Testis (tissue), 3 donors: Measurements from ENCODE around the gene NR6A1. TPM values are rescaled to one million over a fixed set of nuclear protein-coding genes. Genes with fewer than 3 reads are reported as not detected.
A peak's percentile ranks its signal among the peaks of the same experiment; 100 is the strongest.

Source experiments
- DNase-seq: peaks from one replicate; pipeline ENCODE4 v3.0.0-alpha.2; 2019
- H3K27ac ChIP-seq, 2 donors: fragments of 200-600 bp; sonication (generic); one replicate each; pipeline ENCODE4 v1.5.1; 2019
- H3K27me3 ChIP-seq: fragments of 200-600 bp; sonication (generic); one replicate; pipeline ENCODE4 v1.5.1; 2019
- H3K36me3 ChIP-seq: fragments of 200-600 bp; sonication (generic); one replicate; pipeline ENCODE4 v1.5.1; 2017; ENCODE audit warnings: low read depth; ENCODE audit errors: missing control alignments
- H3K4me1 ChIP-seq: fragments of 200-600 bp; sonication (generic); one replicate; pipeline ENCODE4 v1.5.1; 2019
- H3K4me3 ChIP-seq, 2 donors: fragments of 200-600 bp; sonication (generic); one replicate each; pipeline ENCODE4 v1.5.1; 2017 to 2019
- H3K9me3 ChIP-seq: fragments of 200-600 bp; sonication (generic); one replicate; pipeline ENCODE4 v1.5.1; 2017
- CTCF ChIP-seq, 3 experiments: fragments of 450-650 bp in 2 of 3; fragments of 200-600 bp in 1 of 3; sonication (generic) in 1 of 3; IDR thresholded peaks; one replicate each; pipeline ENCODE4 v1.5.1; 2016 to 2019; ENCODE audit warnings: antibody characterized with exemption in 3 of 3, mild to moderate bottlenecking in 2 of 3, moderate library complexity in 1 of 3
- POLR2A ChIP-seq: fragments of 450-650 bp; IDR thresholded peaks from one replicate; pipeline ENCODE4 v1.6.1; 2017; ENCODE audit warnings: antibody characterized with exemption, mild to moderate bottlenecking, moderate library complexity
- WGBS, 2 donors: methylation state at CpG; one replicate each; pipeline ENCODE4 v1.1.5; 2018; 5-methylcytosine and 5-hydroxymethylcytosine counted together
- intact Hi-C: fragments of 100-400 bp; cut with DNase I; formaldehyde crosslinking; loops from one replicate; pipeline ENCODE4 v1.15.1; 2023; ENCODE audit warnings: low total_unique reads
- polyA plus RNA-seq: library from polyadenylated mRNA; stranded (reverse); fragments of 350-450 nt; fragmentation: Illumina TruSeq; extraction: RNeasy Lipid Tissue Mini Kit (QIAGEN cat#74804); gene quantifications from one replicate; pipeline ENCODE4 v1.2.3, GENCODE V29; 2014; ENCODE audit warnings: low read depth, low replicate concordance; ENCODE audit not compliant: insufficient read depth
- total RNA-seq, 2 donors: library from RNA; depleted of rRNA; stranded (reverse); fragments of >200 nt; gene quantifications; one replicate each; pipeline ENCODE4 v1.2.3, GENCODE V29; 2016

Gene NR6A1
- total and polyA plus RNA-seq, 3 donors from 2014 or later, result 54.6 to 100 (median 92.1) TPM

DNA sequence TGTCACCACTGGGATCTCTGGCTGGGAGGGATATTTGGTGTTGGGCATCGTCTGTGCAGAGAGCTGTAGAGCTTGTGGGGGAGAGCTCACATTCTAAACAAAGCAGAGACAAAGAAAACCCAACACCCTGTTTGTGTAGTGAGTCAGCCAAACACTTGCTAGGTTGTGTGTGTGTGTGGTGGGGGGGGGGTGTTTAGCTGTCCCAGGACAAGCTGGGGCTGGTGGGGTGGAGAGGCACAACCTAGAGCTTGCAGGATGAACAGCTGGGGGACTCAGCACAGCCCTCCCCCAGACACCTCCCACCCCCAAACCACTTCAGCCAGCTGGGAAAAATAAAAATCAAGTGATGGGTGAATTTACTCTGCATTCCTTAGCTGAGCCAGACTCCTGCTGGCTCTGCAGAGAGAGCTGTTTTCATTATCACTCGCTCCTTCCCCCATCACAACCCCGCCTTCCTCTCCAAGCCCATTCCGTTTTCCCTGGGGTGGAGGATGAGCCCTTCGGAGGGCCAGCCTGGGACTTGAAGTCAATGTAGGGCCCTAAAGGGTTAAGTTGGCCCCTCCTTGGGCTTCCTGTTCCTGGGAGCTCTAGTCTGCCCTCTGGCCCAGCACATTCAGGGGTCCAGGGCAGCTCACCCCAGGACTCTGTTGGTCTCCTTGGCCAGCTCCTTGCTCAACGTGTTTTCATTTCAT is 8.4 kb upstream of the NR6A1 start:
- H3K4me3 ChIP-seq, result no peak overlapping the region

GRCh38 chr9:124778575-124779367 is 7.7 kb upstream of the NR6A1 start:
- no peaks in the 10 kb centered on the region for H3K27me3 ChIP-seq
- intact Hi-C loops, result loop anchor here (10.0 kb wide), 1 partner anchor 366 kb away; the partner anchor contains the start of gene SCAI
- no peak for DNase-seq
- peaks cover 5% of the 10 kb centered on the region for H3K4me1 ChIP-seq
- no peaks in the 10 kb centered on the region for H3K9me3 ChIP-seq
- H3K4me3 ChIP-seq, result no peak overlapping the region
- TF ChIP-seq POLR2A, result no peak
- H3K36me3 ChIP-seq, result no peaks in the 10 kb centered on the region
- 69 to 76% methylated on average over 11 of the region's 11 CpGs for WGBS, 2 donors
- H3K27ac ChIP-seq, result no peak overlapping the region

More for the DNA sequence above, 8.4 kb upstream of the NR6A1 start:
- no peak for DNase-seq
- no peaks in the 10 kb centered on the region for H3K36me3 ChIP-seq
- H3K9me3 ChIP-seq, result no peaks in the 10 kb centered on the region
- H3K27ac ChIP-seq, result peak overlapping the region in 1 of 2 donors; percentile 4
- H3K4me1 ChIP-seq, result peaks cover 5% of the 10 kb centered on the region
- 39% methylated on average over 6 of the region's 6 CpGs for WGBS, 2 donors
- intact Hi-C loops, result loop anchor here (10.0 kb wide), 1 partner anchor 365 kb away; the partner anchor contains the start of gene SCAI
- TF ChIP-seq CTCF (IDR thresholded peaks at IDR 0.05) (no peak), POLR2A (no peak)
- H3K27me3 ChIP-seq, result no peaks in the 10 kb centered on the region

DNA sequence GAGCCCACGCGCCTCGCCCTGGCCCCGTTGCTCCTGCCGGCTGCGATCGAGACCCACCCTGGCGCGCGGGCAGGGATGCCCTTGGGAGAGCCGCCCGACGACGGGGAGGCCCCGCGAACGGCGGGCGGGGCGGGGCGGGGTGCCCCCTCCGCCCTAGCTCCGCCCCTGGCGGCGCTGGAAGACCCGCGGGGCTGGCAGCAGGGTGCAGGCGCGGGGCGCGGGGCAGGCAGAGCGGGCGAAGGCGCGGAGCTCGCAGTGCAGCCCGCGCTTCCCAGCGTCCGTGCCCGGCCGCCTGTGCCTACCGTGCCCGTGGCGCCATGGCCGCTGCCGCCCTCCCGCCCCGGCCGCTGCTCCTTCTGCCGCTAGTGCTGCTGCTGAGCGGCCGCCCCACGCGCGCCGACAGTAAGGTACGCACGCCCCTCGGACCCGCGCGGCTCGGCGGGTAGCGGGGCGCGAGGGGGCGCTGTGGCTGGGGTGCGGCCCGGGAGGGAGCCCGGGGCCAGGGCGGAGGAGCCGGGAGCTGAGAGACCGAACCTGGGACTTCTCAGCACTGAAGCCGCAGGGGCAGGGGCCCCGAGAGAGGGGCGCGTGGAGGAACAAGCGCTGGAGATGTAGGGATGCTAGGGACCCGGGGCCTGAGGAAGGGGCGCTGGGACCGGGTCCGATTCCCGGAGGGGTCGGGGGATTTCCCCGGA is 6.0 kb upstream of the NR6A1 start, which contains the start of gene OLFML2A:
Gene OLFML2A, plus strand, starts transcription at position 180 of the 695 bp plus-strand sequence. Its CDS starts 138 bp downstream, at position 318.
- no peak within 1 kb of the TSS for H3K27ac ChIP-seq
- H3K9me3 ChIP-seq, result no peaks in the 10 kb centered on the region
- WGBS, 2 donors, result 0 to 5% methylated on average over 3 to 73 of the region's 87 CpGs
- DNase-seq, result peak; percentile 30
- H3K27me3 ChIP-seq, result no peaks in the 10 kb centered on the region
- H3K4me3 ChIP-seq, result peak within 1 kb of the TSS; percentile 53 to 54
- H3K4me1 ChIP-seq, result peaks cover 5% of the 10 kb centered on the region
- intact Hi-C loops, result loop anchor here (10.0 kb wide), 1 partner anchor 368 kb away; the partner anchor contains the start of gene SCAI
- TF ChIP-seq POLR2A (no peak), CTCF (IDR thresholded peaks at IDR 0.05) (peak in 1 of 3 experiments; percentile 40)
- no peaks in the 10 kb centered on the region for H3K36me3 ChIP-seq

- TF ChIP-seq POLR2A, result no peak
- TF ChIP-seq CTCF (IDR thresholded peaks at IDR 0.05), result no peak
- intact Hi-C loops, result loop anchor here (10.0 kb wide), 1 partner anchor 368 kb away; the partner anchor contains the start of gene SCAI
- Histone ChIP-seq H3K4me1 (peaks cover 5% of the 10 kb centered on the region), H3K36me3 (no peaks in the 10 kb centered on the region), H3K27me3 (no peaks in the 10 kb centered on the region), H3K9me3 (no peaks in the 10 kb centered on the region), H3K4me3 (peak overlapping the region; percentile 53 to 54), H3K27ac (no peak overlapping the region)
- 5 to 8% methylated on average over 9 to 11 of the region's 12 CpGs for WGBS, 2 donors
- no peak for DNase-seq
These were observed 5.5 kb upstream of the NR6A1 start for GRCh38 chr9:124776618-124776953.
